ENCODE measurements around the gene FCRLB.
A peak's percentile ranks its signal among the peaks of the same experiment; 100 is the strongest.

GRCh38 chr1:161727256-161727924 lies 6.0 kb downstream of the FCRLB start:
- TF ChIP-seq, protein P1, sequence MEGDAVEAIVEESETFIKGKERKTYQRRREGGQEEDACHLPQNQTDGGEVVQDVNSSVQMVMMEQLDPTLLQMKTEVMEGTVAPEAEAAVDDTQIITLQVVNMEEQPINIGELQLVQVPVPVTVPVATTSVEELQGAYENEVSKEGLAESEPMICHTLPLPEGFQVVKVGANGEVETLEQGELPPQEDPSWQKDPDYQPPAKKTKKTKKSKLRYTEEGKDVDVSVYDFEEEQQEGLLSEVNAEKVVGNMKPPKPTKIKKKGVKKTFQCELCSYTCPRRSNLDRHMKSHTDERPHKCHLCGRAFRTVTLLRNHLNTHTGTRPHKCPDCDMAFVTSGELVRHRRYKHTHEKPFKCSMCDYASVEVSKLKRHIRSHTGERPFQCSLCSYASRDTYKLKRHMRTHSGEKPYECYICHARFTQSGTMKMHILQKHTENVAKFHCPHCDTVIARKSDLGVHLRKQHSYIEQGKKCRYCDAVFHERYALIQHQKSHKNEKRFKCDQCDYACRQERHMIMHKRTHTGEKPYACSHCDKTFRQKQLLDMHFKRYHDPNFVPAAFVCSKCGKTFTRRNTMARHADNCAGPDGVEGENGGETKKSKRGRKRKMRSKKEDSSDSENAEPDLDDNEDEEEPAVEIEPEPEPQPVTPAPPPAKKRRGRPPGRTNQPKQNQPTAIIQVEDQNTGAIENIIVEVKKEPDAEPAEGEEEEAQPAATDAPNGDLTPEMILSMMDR (IDR thresholded peaks at IDR 0.05; ENCODE audit: low read depth, low read length, missing input control) = no peak
- TF ChIP-seq ZBTB33 (IDR thresholded peaks at IDR 0.05) (no peak), RXRA (IDR thresholded peaks at IDR 0.05) (no peak), NR2F2 (IDR thresholded peaks at IDR 0.05) (no peak), SP1 (IDR thresholded peaks at IDR 0.05) (peak; percentile 3), TAF1 (conservative IDR thresholded peaks at IDR 0.05) (no peak)
